Stimulated activated CD8-positive, alpha-beta memory T cell treated with anti-CD3 and anti-CD28 coated beads, Interleukin-12 subunit alpha, Interleukin-12 subunit beta, amount 100 ng/mL, for 1 hour (primary cell): ENCODE results near the gene RPL22L1.
"Not testable (repeated sequence)": the region's sequence is repeated elsewhere in the genome, so short reads cannot be mapped to it uniquely, and the experiment has no call there.

Experiments
- DNase-seq: peaks from one replicate; pipeline ENCODE4 v3.0.0-alpha.2; 2020; ENCODE audit warnings: low read depth

The RPL22L1 gene

DNA sequence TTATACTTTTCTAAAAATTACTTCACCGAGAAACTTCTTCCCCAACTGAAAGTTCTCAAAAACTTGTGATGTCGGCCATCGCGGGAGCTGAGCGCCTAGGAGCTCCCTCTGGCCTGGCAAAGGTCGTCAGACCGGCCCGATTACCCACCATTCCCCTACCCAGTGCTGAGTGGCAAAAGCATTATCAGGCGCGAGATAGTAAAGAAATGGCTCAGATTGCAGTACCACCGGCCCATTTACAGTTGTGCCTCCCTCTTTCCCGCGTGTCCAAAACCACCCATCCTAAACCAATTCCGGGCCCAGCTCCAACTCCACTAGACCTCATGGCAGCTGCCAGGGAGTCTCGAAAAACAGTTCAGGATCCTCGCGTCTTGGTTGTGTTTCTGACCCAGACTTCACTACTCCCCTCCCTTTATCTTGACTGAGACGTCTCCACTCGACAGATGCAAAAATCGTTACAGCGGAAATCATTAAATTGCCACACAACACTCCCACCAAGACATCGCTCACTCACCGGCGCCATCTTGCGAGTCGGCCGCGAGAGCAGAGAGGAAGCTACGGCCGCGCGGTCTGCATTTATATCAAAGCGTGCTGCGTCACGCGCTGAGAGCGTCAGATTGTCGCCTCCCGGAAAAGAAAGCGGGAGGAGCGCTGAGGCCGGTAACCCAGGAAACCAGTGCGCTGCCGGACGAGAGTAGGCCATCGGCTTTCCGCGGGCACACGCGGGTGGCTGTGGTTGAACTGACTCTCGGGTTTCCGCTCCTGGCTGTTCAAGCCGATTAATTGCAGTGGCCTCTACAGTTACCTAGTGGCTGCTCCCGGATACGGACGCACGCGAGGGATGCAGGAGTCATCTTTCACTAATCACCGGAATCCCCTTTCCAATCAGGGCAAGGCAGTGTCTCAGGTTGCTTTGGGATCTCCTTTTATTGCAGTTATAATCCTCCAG is at the start of gene RPL22L1:
Gene RPL22L1, minus strand, starts transcription at position 551 of the 949 bp plus-strand sequence. Its CDS starts 28 bp downstream, at position 523.
- peak; percentile 85 for DNase-seq

DNA sequence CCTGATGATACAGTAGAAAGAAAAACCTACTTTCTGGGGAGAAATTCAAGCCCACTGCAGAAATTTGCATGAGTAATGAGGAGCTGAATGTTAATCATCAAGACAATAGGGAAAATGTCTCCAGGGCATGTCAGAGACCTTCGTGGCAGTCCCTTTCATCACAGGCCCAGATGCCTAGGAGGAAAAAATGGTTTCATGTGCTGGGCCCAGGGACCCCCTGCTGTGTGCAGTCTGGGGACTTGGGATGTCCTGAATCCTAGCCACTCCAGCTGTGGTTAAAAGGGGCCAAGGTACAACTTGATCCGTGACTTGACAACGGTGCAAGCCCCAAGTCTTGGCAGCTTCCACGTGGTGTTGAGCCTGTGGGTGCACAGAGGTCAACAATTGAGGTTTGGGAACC is 48.7 kb upstream of the RPL22L1 start:
- no peak for DNase-seq

DNA sequence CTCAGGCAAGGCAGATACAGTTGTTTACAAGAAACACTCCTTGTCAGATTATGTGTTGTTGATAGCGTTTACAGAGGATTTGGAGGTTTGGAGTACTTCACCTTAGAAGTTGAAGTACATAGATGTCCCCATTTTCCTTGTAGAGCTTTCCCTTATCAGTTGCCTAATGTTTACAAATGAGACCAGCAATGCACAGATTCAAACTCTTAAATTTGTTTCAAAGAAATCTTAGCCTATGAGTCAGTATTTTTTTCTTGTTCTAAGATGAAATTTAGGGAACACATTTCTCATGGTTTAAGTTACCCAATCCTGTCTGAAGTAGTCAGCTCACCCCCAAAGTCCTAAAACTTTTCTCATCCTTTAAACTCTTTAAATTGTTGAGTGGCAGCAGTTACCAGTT is 44.7 kb upstream of the RPL22L1 start:
- no peak for DNase-seq

DNA sequence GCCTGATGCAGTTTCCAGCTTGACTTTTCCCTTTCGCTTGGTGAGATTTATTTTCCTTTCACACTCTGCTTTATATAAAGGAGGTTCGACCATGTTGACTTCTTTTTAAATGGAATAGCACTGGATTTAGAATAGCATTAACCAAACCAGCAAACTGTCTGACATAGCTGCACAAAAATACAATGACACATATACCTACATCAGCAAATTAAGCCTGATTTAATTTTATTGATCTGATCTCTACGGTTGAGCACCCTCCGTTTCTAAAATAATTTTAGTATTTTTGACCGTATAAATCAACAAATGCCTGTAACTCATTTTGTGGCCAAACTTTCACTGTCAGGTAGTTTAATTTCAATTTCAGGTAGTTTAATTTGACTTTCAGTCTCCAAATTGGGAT is 44.2 kb upstream of the RPL22L1 start:
- no peak for DNase-seq

DNA sequence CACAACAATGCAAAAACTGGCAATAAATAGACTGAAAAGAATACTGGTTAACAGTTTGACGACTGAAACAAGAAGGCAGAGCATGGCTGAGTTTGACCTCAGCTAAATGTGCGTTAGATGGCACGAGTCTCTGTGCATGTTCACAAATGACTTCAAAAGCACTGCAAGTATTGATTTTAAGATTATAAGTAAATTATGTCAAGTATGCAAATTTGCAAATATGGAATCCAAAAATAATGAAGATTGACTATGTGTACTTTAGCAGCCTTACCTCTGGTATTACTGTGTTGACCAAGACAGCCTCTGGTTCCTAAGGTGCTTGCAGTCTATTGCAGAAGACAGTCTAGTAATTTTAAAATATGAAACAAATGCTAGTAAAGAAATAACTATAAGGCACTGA is 41.1 kb upstream of the RPL22L1 start:
- DNase-seq: no peak

DNA sequence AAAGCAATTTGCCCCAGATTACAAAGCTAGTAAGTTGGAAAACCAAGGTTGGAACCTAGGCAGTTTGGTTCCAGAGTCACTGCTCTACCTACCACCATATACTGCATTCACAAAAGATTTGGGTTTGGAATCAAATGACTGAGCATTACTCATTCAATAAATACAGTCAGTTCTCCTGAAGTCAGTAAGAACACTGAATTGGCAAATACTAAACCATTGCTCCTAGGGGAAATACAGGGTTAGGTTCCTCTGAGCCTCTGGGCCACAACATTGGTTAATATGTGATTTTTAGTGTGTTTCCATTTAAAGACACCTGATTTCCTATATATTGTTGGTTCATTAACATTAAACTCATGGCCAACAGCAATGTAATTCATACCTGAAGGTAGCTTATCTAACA is 40.5 kb upstream of the RPL22L1 start:
- no peak for DNase-seq

DNA sequence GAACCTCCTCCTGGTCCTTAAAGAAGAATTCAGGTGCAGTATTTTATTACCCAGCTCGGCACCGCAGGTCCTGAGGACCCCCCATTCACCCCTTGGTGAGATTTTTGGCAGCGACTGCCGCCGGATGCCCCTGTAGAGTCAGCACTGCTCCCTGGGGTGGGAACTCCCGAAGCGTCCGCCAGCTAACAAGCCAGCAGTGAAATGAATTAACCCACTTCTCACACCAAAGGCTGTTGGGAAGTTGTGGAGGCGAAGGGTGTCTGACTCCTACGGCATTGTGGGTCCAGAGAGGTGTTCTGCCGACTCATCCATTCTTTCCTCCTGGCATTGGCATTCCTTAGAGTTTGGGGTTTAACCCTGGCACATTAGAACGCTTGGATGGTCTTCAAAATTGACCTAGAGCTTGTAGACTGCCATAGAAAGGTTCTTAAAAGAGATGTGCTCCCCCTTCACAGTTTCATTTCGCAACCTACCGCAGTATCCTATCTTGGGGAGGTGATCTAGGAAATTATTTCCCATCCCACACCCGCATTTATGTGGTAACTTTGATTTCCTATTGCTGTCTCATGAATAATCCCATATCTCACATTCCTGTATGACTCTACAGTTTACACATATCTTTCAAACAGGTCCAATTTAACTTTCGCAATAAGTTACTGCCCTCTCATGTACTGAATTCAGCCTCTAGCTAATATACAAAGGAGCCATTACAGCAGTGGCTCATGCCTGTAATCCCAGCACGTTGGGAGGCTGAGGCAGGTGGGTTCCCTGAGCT is 39.3 kb upstream of the RPL22L1 start:
- no peak for DNase-seq

DNA sequence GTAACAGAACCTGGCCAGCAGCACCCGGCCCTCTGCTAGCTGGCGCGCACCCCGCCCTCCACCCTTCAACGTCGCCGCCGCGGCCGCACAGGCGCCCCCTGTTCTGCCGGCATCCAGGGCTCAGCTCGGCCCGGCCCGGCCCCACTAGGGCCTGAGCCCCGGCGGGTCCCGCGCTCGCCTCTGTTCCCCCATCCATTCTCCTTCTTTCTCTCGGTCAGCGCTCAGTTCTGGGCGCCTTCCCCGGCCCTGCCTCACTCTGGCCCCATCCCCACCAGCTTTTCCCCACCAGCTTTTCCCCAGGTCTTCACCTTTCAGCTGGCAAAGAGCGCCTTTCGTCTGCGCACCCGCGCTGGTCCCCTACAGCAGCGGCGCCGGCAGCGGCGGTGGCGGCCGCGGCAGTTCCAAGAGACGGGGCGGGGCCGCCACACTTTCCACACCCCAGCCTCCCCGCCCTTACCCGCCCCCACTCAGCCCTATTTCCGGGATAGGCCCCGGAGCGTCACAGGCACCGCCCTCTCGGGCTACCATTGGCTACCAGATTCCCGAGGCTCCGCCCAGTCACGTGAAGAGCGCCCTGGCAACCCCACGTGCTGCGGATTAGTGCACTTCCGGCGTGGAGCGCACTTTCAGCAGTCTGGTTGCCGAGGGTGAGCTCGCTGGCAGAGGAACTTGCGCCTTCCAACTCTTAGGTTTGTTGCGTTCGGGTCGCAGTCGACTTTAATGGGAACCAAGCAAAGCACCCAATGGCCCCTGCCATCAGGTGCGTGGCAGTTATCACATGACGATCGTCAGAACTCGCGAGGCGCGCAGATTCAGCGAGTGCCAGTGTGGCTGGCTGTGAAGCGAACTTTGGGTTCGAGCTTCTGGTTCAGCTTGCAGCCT is 38.5 kb upstream of the RPL22L1 start, which contains the start of gene EIF5A2:
Gene EIF5A2, minus strand, starts transcription at position 403 of the 882 bp plus-strand sequence. CDS start 831 bp downstream, outside the sequence.
- DNase-seq: peak; percentile 89

DNA sequence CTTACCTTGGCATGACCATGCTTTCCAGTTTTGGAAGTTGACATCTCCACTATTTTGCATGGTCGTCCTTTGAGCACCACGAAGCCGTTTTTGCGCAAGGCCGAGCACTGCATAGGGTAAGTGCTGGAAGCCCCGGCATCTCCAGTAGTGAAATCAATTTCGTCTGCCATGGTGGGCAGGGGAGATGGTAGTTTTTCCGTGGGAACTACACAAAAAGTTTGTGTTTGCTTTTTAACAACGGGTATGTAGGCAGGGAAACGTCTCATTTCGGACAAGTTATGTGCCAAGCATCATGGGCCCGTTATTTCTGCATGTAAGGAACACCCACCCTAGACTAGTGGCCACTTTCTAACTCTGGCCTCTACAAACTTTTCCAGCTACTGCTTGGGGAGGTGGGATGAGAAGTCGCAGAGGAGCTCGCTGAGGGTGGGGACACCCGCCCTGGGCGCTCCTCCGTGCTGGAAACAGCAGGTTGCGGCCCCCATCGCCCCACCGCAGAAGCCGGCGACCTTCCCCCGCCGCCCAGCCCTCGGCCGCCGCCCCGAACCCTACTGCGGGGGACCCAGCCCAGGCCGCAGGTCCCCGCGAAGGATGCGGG is 37.7 kb upstream of the RPL22L1 start:
- DNase-seq: no peak

DNA sequence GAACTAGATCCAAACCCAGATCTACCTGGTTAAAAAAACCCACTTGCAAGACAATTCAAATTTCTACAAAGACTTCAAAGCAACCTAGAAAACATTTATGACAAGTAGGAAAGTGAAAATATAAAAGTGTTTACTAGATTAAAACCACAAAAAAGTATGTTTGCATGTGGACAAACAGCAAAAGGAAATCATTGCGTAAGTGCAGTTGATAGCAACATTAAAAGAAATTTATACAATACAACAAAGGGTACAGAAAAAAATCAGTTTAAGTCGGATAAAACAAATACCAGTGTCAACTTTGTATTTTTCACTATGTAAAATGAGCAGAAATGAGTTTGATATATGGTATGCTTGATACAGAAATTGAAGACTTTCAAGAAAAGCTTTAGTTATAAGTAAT is 35.9 kb upstream of the RPL22L1 start:
- no peak for DNase-seq

DNA sequence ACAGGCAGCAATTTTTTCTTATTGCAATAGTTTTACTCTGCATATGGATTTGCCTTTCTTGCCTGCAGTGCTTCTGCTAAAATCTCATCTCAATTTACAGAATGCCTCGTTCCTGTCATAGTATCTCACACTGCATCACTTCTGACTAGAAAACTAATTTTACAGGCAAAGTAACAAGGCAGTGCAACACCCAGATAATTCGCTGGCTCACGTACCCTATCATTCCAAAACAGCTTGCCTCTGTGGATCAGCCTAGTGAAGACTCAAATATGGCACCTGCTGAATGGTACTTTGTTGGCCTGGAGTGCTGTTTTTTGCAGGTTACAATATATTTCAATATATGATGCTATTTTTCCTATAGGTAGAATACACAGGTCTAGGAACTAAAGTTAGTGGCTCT is 33.1 kb upstream of the RPL22L1 start:
- no peak for DNase-seq

DNA sequence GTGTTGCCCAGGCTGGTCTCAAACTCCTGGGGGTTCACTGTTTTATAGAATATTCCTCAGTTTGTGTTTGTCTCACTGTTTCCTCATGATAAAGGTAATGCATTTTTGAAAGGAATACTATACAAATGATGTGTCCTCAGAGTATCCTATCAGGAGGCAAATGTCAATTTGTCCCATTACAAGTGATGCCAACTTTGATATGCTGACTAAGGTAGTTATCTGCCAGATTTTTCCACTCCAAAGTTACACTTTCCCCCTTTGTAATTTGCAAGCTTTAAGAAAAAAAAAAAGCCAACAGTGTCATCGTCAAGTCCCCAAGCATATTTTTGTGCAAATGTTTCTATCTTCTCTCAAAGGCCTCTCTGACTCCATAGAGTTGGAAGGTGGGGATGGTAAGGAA is 29.5 kb upstream of the RPL22L1 start:
- DNase-seq: no peak

DNA sequence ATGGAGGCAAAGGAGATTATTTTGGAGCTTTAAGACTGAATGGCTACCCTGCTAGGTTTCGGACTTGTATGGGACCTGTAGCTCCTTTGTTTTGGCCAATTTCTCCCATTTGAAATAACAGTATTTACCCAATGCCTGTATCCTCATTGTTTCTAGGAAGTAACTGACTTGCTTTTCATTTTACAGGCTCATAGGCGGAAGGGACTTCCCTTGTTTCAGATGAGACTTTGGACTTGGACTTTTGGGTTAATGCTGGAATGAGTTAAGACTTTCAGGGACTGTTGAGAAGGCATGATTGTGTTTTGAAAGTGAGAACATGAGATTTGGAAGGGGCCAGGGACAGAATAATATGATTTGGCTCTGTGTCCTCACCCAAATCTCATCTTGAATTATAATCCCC is 28.0 kb upstream of the RPL22L1 start:
- no peak for DNase-seq

DNA sequence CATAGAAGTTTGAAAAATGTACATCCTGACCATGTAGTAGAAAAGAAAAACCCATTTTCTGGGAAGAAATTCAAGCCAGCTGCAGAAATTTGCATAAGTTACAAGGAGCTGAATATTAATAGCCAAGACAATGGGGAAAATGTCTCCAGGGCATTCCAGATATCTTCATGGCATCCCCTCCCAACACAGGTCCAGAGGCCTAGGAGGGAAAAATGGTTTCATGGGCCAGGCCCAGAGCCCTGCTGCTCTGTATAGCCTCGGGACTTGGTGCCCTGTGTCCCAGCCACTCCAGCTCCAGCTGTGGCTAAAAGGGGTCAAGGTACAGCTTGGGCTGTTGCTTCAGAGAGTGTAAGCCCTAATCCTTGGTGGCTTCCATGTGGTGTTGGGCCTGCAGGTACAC is 27.2 kb upstream of the RPL22L1 start:
- DNase-seq: not testable (repeated sequence)

DNA sequence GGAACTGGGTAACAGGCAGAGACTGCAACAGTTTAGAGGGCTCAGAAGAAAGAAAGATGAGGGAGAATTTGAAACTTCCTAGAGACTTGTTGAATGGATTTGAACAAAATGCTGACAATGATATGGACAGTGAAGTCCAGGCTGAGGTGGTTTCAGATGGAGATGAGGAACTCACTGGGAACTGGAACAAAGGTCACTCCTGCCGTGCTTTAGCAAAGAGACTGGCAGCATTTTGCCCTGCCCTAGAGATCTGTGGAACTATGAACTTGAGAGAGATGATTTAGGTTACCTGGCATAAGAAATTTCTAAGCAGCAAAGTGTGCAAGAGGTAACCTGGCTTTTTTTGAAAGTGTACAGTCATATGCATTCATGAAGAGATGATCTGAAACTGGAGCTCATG is 26.8 kb upstream of the RPL22L1 start:
- no peak for DNase-seq

DNA sequence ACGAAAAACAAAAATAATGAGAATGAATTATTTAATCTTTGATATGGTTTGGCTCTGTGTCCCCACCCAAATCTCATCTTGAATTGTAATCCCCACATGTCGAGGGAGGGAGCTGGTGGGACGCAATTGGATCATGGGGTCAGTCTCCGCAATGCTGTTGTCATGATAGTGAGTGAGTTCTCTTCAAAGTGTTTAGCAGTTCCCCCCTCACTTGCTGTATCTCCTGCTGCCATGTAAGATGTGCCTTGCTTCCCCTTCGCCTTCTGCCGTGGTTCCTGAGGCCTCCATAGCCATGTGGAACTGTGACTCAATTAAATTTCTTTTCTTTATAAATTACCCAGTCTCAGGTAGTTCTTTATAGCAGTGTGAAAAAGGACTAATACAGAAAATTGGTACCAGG is 26.3 kb upstream of the RPL22L1 start:
- DNase-seq: not testable (repeated sequence)

DNA sequence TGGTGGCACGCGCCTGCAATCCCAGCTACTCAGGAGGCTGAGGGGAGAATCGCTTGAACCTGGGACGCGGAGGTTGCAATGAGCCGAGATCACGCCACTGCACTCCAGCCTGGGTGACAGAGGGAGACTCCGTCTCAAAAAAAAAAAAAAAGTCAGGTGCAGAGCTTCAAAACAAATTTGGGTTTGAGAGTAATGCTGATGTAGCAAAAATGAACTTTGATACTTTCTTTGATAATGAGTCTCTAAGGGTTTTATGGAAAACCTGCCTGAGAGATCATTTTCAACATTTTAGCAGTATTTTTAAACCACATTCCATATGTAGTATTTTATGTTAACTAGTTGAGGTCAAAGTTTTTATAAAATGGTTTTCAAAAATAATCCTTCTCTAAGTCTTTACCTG is 23.9 kb upstream of the RPL22L1 start:
- DNase-seq: no peak

DNA sequence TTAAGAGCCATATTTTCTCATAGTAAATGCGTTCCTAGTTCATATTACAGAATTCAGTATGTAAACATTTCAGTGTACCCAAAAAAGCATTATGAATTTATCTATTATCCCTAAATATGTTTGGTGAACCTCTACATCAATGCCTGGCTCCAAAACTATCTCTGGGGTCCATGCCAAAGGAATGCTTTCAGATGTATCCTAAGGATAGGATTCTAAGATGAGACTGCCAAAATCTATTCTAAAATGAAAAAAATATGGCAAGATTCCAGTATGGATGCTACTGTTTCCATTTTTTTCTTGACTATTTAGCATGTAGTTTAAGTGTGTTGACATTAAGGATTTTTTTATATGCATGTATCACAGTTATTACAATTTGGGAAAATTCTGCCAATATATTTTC is 19.6 kb upstream of the RPL22L1 start:
- no peak for DNase-seq

DNA sequence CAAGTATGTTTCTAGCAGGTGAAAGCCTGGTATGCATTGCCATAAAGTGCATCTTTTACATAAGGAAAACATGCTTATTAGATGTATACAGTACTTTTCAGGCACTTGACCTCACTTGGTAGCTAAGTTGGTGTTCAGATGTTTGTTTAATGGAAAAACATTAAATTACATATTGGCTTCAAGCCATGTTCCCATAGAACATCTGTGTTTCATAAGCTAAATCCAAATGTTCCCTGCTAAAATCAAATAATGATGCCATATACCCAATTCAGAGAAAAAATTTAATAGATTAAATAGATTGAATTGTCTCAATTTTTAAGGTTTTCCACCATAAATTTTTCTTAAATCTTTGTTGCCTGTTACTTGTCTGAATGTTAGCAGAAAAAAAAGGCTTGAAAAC is 19.1 kb upstream of the RPL22L1 start:
- no peak for DNase-seq

DNA sequence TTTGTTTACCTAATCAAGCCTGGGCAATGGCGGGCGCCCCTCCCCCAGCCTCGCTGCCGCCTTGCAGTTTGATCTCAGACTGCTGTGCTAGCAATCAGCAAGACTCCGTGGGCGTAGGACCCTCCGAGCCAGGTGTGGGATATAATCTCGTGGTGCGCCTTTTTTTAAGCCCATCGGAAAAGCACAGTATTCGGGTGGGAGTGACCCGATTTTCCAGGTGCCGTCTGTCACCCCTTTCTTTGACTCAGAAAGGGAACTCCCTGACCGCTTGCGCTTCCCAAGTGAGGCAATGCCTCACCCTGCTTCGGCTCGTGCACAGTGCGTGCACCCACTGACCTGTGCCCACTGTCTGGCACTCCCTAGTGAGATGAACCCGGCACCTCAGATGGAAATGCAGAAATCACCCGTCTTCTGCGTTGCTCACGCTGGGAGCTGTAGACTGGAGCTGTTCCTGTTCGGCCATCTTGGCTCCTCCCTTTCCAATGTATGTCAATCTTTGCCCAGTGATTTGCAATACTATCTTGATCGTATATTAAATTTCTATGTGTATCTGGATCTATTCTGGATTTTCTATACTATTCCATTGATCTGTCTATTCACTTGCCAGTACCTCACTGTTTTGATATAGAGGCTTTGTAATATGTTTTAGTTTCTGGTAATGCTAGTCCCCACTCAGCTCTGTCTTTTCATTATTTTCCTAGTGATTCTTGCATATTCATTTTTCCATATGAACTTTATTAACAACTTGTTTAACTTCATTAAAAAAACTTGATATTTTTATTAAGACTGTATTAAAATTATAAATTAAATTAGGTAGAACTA is 14.3 kb upstream of the RPL22L1 start:
- not testable (repeated sequence) for DNase-seq

DNA sequence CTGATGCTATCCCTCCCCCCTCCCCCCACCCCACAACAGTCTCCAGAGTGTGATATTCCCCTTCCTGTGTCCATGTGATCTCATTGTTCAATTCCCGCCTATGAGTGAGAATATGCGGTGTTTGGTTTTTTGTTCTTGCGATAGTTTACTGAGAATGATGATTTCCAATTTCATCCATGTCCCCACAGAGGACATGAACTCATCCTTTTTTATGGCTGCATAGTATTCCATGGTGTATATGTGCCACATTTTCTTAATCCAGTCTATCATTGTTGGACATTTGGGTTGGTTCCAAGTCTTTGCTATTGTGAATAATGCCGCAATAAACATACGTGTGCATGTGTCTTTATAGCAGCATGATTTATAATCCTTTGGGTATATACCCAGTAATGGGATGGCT is 8.7 kb upstream of the RPL22L1 start:
- not testable (repeated sequence) for DNase-seq
